HG02981 (cell line): Measurements from ENCODE around the gene CLNK.

Experiments
- ATAC-seq: cut with Tn5 transposase; IDR thresholded peaks from one replicate; pipeline ENCODE4 v1.9.1; 2021; ENCODE audit warnings: mild to moderate bottlenecking, moderate library complexity; ENCODE audit not compliant: unreplicated experiment

CLNK gene

DNA sequence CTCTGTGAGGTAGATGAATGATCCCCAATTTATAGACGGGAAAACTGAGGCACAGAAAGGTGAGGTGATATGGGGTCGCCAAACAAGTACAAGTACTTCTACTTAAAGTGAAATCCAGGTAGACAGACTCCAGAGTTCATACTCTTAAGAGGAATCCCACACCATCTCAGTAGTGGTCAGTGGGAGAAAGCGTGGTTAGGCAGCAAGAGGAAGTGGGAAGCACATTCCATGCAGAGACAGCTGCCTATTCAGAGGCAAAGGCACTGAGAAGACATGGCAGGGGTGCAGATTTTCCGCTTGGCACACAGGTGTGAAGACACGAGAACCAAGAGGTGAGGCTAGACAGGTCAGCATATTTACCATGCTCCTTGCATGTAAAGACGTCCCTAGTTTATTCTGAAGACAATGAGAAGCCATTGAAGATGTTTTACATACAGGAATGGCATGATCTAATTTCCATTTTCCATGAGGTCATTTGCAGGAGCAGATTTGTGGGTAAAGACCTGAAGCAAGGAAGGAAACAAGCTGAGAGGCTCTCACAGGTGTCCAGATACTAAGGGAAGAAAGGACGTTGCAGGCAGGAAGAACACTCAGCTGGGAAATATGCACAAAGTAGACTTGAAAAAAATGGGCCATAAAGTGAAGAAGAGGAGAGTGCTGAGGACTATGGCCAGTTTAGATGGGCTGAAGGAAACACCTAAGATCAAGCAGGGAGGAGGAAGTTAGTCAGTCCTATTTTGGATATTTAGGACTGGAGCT lies 17.3 kb upstream of the CLNK start:
- ATAC-seq, result no peak

DNA sequence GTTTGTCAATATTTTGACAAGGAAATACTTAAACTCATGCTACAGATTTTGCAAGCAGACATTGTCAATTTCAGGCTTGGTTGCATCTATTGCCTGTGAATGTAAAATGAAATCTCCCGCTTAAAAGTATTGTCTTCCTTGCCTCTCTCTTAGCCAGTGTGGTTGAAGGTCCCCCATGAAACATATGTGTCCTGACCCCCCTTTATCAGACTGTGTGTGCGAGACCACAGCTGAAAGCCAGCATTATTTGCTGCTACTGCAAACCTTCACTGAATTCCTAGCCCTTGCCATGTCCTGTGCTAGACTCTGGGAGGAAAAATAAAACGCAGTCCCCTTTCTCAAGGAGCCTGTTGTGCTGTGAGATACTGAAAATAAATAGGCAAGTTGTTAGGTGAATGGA lies 16.6 kb upstream of the CLNK start:
- no peak for ATAC-seq

DNA sequence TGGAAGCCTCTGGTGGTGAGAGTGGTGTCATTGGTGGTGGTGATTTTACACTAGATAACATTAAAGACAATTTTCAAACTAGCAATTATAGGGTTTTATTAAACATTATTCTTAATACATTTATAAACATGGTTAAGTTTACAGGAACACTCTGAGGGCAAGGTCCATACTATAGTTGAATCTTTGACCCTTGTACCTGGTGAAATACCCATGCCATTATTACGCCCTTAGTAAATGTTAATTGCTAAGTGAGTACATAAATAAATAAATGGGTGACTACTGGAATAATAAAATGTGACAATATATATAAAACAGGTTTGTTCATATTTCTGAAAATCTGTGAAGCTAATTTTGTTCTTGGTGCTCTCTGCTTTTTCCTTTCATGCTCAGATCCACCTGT lies 13.6 kb upstream of the CLNK start:
- no peak for ATAC-seq

DNA sequence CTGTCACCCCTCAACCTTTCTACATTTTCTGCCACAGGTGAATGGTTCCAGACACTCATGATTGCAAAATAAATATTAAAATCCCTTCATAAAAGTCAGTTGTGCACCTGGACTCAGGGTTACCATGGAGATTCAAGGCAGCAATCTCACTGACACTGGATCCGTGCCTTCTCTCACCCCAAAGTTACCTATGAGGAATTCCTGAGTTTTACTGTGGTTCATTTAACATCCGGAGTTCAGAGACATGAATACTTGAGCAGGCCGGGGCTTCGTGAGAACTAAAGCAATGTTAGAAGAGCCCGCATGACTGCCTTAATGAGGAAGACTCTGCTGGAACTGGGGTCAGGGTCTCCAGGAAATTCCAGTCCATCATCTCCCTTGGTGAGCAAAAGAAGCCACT lies 12.5 kb upstream of the CLNK start:
- ATAC-seq, result no peak

DNA sequence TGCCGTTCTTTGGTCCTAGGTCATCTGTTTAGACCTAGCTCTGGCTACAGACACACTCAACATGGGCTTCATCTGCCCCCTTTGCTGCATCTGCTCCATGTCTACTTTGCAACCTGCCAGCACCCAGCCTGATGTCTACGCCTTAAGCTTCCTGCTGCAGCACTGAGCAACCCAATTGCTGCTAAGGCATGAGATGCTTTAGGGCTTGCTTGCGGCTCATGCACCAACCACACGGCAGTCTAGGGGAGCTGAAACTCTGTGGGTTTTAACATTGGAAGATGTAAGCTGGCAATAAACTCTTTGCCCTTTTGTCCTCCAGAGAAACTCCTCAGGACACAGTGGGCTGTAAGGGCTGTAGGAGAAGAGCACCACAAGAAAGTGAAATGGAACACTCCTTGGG lies 11.7 kb upstream of the CLNK start:
- no peak for ATAC-seq

DNA sequence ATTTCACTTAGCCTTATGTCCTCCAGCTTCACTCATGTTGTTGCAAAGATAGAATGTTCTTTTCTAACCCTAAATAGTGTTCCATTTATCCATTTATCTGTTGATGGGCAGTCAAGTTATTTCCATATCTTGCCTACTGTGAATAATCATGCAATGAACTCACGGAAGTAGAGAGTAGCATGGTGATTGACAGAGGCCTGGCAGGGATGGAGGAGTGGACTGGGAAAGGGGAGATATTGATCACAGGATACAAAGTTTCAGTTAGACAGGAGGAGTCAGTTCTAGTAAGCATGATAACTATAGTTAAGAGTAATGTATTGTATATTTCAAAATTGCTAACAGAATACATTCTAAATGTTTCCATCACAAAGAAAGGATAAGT lies 10.3 kb upstream of the CLNK start:
- ATAC-seq, result no peak

DNA sequence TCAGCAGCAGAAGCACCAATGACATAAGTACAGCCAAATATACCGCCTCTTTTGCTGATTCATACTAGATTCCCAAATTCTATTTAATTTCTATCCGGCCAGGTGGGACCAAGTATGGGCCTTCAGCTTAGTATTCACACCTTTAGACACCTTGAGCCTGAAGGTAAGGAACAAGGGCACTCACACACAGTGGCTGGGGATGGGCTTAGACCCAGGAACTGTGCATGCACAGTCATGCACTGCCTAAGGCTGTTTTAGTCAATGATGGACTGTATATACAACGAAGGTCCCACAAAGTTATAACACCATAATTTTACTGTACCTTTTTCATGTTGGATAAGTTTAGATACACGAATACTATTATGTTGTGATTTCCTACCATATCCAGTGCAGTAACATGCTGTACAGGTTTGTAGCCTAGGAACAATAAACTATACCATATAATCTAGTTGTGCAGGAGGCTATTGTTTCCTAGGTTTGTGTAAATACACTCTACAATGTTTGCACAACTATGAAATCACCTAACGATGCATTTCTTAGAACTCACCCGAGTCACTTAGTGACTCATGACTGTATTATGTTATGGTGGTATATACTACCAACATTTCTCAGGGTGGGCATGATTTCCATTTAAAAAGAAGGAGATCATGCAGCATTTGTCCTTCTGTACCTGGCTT lies 9.7 kb upstream of the CLNK start:
- no peak for ATAC-seq

DNA sequence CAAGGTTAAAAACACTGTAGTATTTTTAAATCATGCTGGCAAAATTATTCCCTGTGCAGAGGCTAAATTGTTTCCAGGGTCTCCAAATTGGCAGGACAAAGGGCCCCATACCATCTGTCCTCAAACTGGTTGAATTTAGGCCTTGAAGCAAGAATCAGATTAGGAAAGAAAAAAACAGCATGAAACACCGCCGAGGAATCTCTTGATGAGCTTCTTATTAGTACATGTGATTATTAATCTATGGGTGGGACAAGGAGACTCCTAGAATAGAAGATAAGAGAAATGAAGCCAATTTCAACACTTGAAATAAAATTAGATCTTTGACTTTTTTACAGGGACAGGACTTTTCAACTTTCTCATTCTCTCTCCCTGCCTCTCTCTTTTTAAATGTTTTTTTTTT lies 7.1 kb upstream of the CLNK start:
- ATAC-seq, result no peak

DNA sequence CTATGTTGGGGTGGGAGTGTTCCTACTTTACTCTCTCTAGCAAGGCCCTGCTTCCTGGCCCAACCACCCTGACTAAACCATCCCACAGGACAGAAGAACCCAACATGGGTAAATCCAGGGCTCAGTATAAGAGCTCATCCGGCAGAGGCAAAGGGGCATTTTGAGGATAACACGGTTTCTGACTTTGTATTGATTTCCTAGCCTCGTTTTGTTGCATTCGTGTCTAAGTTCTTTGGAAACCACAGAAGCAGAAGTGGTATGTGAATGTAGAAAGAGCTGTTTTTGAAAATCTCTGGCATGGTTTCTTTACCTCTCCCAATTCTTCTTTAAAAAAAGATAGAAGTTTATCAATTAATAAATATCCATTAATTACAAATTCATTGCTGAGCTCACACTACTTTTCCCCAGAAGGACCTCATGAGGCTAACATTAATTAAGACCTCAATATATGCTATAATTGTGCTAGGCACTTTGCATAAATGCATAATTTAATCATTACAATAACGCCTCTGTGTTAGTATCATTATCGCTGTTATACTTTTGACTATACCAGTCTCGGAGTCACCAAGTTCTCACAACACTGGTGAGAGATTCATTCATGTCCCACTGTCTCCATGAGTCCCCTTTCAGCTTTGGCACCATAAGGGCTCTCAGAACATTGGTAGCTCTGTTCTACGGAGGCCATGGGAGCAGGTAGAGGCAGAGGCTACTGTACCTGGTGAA lies 5.8 kb upstream of the CLNK start:
- peak; percentile 42 for ATAC-seq

DNA sequence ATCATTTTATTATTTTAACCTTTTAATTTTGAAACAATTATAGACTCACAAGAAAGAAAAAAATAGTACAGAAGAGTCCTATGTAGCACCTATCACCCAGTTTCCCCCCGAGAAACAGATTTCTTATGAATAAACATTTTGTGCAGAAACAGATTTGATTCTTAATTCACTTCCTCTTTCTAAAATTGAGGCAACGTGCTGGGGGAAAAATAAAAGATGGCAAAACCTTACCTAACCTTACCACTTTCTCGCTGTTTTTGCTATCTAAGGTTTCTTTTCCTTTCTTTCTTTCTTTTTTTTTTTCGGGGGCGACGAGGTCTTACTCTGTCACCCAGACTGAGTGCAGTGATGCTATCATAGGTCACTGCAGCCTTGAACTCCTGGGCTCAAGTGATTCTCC lies 4.3 kb upstream of the CLNK start:
- no peak for ATAC-seq

DNA sequence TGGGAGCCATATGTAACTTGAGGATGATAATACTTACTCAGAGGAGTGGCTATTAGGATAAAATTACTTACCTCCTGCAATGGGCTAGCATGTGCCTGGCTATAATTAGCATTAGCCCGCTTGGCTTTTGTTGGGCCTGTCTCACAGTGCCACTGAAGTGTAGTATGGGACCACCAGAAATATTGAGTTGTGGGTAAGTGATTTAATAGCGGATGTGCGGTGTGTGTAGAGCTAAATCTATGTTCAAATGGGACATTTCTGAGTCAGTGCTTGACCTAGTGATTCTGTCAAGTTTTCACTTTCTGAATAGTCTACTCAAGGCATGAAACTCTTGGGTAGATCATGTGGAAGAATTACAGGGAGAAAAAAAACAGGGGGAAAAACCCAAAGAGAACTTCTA lies 3.5 kb upstream of the CLNK start:
- peak; percentile 30 for ATAC-seq

DNA sequence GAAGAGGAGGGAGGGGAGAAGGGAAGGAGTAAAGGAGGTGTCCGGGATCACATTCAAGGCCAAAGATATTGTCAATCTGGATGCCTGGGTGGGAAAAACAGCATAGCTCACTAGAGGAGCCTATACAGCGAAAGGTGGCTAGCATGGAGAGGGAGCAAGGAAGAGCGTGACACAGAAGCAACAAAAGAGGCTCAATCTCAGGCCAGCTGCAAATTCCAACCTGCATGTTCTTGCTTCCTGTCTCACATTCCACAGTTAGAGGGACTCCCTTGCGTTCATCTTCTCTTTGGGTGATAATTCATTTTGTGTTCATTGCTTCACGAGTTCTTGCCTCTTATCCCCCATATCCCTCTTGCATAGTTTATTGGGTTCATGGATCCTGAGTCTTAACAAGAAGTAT lies 3.0 kb upstream of the CLNK start:
- no peak for ATAC-seq

DNA sequence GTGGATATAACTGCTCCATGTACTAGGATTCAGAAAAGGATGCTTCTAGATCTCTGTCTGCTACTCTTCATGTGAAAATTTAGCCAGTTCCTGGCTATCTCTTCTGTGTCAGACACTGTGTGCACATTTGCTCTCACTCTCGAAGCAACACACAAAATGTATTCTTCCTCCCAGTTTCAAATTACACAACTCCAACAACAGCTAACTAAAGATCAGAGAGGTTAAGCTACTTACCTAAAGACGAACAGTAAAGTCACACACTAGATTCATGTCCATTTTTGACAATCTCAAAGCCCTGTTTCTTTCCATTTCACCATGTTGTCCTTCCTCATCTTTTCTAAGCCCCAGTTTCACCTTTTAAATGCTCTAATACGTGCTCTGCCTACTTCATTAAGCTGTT lies 2.2 kb downstream of the CLNK start:
- no peak for ATAC-seq

DNA sequence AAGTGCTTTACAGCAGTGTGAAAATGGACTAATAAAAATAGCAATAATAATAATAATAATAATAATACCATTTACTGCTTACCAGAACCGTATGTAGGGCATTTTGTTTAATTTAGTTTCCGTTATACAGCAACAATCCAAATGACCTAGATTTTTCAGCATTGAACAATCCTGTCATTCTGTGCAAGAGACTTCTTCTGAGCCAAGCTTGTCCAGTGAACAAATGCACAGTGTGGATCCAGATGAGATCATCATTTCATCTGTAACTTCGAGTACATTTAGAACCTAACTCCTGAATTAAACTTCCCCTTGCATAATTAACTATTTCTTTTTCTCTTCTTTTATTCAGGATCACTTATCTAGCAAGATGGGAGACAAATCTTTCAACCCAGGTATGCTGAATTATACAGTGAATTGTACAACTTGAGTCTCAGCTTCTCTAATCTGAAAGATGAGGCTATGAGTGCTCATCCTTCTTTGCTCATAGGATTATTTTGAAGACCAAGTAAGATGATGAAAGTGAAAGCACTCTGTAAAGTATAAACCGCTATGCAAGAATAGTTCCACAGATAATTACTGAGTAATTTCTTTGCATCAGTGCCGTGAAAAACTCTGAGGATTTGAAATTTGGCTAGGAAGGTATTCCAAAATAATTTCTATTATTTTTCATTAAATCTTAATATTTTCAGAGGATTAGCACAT lies 6.6 kb downstream of the CLNK start:
- peak; percentile 46 for ATAC-seq

DNA sequence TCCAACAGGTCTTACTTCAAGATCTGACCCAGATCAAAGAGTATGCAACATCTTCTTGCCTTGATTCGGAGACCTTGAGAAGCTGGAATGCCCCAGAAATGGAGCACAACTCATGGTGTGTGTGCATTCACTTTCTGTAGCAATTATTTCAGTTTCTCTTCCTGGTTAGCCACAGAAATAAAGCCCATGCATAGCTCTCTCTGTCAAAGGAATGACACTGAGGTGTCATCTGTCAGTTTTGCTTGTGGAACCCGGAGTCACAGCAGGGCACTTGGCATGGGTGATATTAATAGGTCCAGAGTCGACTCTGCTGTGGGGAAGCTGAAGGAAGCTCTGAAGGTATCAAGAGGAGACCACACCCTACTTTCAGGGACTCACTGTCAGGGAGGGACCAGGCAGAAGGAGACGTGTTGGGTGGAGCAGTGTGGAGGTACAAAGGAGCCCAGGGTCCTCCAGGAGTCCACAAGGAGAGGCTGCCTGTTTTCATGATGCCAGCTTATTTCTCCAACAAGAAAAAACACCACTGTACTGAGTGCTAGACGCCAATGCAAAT lies 10.7 kb downstream of the CLNK start:
- peak; percentile 61 for ATAC-seq

DNA sequence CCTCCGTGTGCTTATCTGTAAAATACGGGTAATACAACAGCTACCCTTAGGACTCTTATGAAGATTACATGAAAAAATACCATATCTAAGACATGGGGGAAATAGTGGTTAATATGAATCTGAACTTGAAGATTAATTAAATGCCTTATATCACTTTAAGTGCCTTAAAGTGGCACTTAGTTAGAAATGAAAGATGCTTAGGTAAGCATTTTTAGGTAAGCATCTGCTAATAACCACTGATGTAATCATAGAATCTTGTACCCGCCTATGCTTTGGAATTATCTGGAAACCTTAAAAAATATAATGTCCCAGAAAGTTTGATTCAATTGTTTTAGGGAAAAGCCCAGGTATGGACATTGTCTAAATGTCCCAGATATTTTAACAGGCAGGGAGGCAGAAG lies 12.2 kb downstream of the CLNK start:
- ATAC-seq, result no peak

DNA sequence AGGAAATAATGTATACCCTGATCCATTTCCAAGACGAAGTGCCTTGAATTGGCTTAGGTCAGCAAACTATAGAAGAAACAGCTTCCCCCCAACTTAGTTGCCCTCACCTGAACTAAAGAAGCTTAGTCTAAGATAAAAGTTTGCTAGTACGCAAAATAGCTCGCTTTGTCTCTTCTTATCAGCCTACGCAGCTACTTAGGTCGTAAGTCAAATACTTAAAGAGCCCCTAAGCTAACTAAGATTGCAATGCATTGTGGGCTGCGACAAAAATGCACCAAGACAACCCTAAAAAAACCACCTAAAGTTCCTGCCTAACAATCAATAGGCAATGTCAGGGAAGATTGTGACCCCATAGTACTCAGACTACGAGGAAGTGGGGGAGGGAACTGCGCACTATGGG lies 12.8 kb downstream of the CLNK start:
- no peak for ATAC-seq

DNA sequence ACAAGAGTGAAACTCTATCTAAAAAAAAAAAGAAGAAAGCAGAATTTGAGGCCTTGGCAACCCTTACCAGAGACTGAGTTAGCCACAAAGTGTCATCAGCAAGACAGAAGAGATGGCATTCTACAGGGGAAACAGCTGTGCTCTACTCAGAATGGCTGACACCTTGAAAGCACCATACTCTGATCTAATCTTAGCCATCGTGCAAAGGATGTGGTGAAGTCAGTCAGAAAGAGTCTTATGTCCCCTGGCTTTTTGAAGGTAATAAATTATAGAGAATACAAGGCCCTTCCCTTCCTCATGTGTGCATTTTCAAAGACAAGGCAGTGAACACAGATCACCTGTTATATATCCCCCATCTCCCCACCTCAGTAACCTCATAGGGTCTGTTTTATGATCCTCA lies 13.2 kb downstream of the CLNK start:
- ATAC-seq, result peak; percentile 91

DNA sequence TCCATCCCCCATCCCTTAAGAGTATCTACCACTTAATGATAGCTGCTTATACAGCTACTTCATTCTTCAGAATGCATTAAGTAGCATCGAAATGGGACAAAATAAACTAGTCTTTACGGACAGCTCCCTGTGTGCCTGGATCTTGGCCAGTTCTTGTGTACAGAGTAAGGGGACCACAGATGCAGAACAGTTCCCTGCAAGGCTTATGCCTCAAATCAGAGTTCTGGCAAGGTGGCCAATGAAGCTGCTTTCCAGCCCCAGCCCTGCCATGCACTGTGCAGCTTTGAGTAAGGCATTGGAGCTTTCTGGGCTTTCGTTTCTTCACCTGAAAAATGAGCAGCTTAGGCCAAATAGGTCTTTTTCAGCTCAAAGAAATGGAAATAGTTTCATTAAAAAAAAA lies 14.2 kb downstream of the CLNK start:
- no peak for ATAC-seq

DNA sequence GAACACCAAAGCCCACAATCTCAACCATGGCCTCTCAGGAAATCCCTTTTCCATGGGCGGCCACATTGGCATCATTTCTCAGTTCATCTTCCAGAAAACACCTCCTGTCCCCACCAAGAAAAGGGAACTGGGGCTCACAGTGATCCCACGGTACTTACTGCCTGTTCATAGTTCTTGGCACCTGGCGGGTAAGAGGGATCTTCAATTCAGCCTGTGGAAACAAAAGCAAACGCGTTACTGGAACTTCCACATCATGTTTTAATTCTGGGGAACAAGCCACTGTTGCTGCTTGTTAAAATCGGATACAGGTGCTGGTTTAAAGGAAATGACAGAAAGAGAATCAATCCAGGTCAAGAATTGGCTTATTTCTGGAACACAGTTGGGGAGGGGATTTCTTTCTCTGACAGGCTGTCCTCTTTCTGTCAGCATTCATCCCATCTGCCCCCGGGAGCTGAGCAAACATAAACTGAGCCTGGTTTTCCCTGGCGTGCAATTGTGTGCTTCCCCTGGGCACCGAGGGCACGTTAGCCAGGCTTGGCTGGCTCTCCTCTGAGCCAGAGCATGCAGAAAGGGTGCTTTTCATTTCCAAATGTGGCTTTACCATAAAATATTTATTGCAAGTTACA lies 16.8 kb downstream of the CLNK start:
- no peak for ATAC-seq

DNA sequence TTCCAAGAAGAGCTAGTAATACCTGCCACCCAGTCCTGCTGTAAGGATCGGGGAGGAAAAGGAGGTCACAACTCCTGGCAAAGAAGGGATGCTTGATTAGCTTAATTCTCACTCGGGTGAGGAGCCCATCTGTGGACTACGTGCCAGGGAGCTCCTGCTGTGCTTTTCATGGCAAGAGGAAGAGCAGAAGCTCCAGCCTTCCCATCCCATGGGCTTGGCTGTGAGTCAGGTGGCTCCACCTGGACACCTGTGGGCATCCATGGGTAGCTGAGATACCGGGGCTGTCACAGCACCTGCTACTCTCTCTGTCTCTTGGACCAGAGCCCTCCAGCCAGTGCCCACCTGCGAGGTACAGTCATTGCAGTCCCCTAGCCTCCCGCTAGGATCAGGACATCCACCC lies 18.0 kb downstream of the CLNK start:
- ATAC-seq, result no peak
